Neural progenitor cell (in vitro differentiated cells): ENCODE results near the gene IL5. TPM values are rescaled to one million over a fixed set of nuclear protein-coding genes. Genes with fewer than 3 reads are reported as not detected.

Source experiments
- DNase-seq: peaks from one replicate; pipeline ENCODE4 v3.0.0-alpha.2; 2016; ENCODE audit warnings: low spot score
- H2AFZ ChIP-seq: fragments of 200-600 bp; sonication (generic); replicated peaks from 2 replicates; pipeline ENCODE4 v1.6.1; 2016; ENCODE audit warnings: antibody characterized with exemption
- H3F3A ChIP-seq: fragments of 200-600 bp; sonication (generic); 2 replicates; pipeline ENCODE4 v1.6.1; 2016; ENCODE audit warnings: antibody characterized with exemption, low read depth
- H3K27ac ChIP-seq: fragments of 200-600 bp; sonication (generic); 2 replicates; pipeline ENCODE4 v1.5.1; 2016; ENCODE audit warnings: mild to moderate bottlenecking
- H3K27me3 ChIP-seq: fragments of 200-600 bp; sonication (generic); 2 replicates; pipeline ENCODE4 v1.6.1; 2016; ENCODE audit warnings: mild to moderate bottlenecking, moderate library complexity
- H3K36me3 ChIP-seq: fragments of 200-600 bp; sonication (generic); 2 replicates; pipeline ENCODE4 v1.5.1; 2016
- H3K4me1 ChIP-seq: fragments of 200-600 bp; sonication (generic); 2 replicates; pipeline ENCODE4 v1.6.1; 2016; ENCODE audit warnings: mixed run types
- H3K4me2 ChIP-seq: fragments of 200-600 bp; sonication (generic); 2 replicates; pipeline ENCODE4 v1.6.1; 2016
- H3K4me3 ChIP-seq: fragments of 200-600 bp; sonication (generic); 2 replicates; pipeline ENCODE4 v1.5.1; 2016
- H3K79me2 ChIP-seq: fragments of 200-600 bp; sonication (generic); 2 replicates; pipeline ENCODE4 v1.6.1; 2016; ENCODE audit warnings: low read depth
- H3K9ac ChIP-seq: fragments of 200-600 bp; sonication (generic); 2 replicates; pipeline ENCODE4 v1.6.1; 2016
- H3K9me3 ChIP-seq: fragments of 200-600 bp; sonication (generic); 2 replicates; pipeline ENCODE4 v1.5.1; 2016; ENCODE audit warnings: low read depth
- H4K20me1 ChIP-seq: fragments of 200-600 bp; sonication (generic); 2 replicates; pipeline ENCODE4 v1.6.1; 2016; ENCODE audit warnings: low read depth
- H3K27ac Mint-ChIP-seq: 3 replicates; pipeline ENCODE4 v1.8.0; 2021; ENCODE audit warnings: mixed read lengths
- H3K27me3 Mint-ChIP-seq: 2 replicates; pipeline ENCODE4 v1.8.0; 2022; ENCODE audit warnings: low read depth, mild to moderate bottlenecking, inconsistent platforms, moderate library complexity, mixed read lengths; ENCODE audit not compliant: insufficient read depth
- H3K36me3 Mint-ChIP-seq: 3 replicates; pipeline ENCODE4 v1.8.0; 2021; ENCODE audit warnings: mixed read lengths
- H3K4me1 Mint-ChIP-seq: 3 replicates; pipeline ENCODE4 v1.8.0; 2021; ENCODE audit warnings: mixed read lengths
- H3K4me3 Mint-ChIP-seq: 3 replicates; pipeline ENCODE4 v1.8.0; 2021; ENCODE audit warnings: mild to moderate bottlenecking, moderate library complexity, mixed read lengths
- H3K9me3 Mint-ChIP-seq: 3 replicates; pipeline ENCODE4 v1.8.0; 2020; ENCODE audit warnings: mixed read lengths
- EZH2 ChIP-seq: fragments of 200-600 bp; sonication (generic); IDR thresholded peaks from 2 replicates; pipeline ENCODE4 v1.6.1; 2017; ENCODE audit warnings: antibody characterized with exemption, mild to moderate bottlenecking, moderate library complexity
- EZH2phosphoT487 ChIP-seq: fragments of 200-600 bp; sonication (generic); IDR thresholded peaks from 2 replicates; pipeline ENCODE4 v1.6.1; 2017; ENCODE audit warnings: antibody characterized with exemption
- total RNA-seq: library from RNA; depleted of rRNA; stranded (reverse); fragments of >200 nt; gene quantifications from 2 replicates; pipeline ENCODE4 v1.2.3, GENCODE V29; 2015; ENCODE audit warnings: low replicate concordance
- TF ChIP-seq, protein P1 (sequence below): fragments of 200-600 bp; sonication (generic); IDR thresholded peaks from 2 replicates; pipeline ENCODE4 v1.5.1; 2017; ENCODE audit warnings: antibody characterized with exemption, mild to moderate bottlenecking

Gene IL5
- total RNA-seq = not detected in 2 replicates

DNA sequence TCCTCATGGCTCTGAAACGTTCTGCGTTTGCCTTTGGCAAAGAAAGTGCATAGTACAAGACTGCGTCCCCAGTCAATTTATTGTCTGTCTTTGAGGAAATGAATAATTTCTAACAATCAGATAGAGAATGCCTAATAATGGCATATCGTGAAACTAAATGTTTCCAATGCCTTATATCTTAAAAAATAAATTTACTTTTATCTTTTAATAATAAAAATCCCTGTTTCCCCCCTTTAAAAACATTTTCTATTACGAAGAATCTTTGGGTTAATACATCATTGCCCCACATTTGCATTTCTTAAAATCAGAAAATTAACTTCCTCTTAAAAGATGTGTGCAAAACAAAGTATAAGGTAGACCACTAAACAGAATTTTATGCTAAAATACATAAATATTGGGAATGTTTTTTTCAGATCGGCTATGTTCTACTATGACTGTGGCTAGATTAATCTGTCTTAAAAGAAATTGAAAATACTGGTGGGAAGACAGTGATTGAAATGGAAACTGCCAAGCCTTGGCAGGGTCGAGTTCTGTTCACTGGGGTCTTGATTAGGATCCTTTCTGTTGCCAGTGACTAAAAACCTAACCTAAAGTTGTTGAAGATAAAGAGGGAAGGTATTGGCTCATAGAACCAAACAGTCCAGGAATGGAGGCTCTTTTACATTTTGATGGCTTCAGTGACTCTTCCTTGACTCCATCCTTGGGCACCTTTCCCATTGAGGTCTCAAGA lies at the start of gene IL5:
IL5 (minus strand) TSS at position 51 of the 730 bp plus-strand sequence; CDS start at position 7, 44 bp downstream.
- DNase-seq = no peak
- Histone ChIP-seq H3F3A (no peaks in the 10 kb centered on the region), H3K4me1 (no peaks in the 10 kb centered on the region), H3K4me3 (no peak within 1 kb of the TSS), H4K20me1 (no peaks in the 10 kb centered on the region), H3K4me2 (no peak within 1 kb of the TSS), H3K79me2 (no peaks in the 10 kb centered on the region), H3K27ac (no peak within 1 kb of the TSS), H3K9me3 (no peaks in the 10 kb centered on the region), H2AFZ (no peak within 1 kb of the TSS), H3K27me3 (peaks cover 5% of the 10 kb centered on the region), H3K36me3 (no peaks in the 10 kb centered on the region), H3K9ac (no peak within 1 kb of the TSS)
- H3K4me1 Mint-ChIP-seq = no peaks in the 10 kb centered on the region
- no peak within 1 kb of the TSS for H3K4me3 Mint-ChIP-seq
- H3K27ac Mint-ChIP-seq = no peak within 1 kb of the TSS
- TF ChIP-seq EZH2phosphoT487 = no peak
- TF ChIP-seq, protein P1, sequence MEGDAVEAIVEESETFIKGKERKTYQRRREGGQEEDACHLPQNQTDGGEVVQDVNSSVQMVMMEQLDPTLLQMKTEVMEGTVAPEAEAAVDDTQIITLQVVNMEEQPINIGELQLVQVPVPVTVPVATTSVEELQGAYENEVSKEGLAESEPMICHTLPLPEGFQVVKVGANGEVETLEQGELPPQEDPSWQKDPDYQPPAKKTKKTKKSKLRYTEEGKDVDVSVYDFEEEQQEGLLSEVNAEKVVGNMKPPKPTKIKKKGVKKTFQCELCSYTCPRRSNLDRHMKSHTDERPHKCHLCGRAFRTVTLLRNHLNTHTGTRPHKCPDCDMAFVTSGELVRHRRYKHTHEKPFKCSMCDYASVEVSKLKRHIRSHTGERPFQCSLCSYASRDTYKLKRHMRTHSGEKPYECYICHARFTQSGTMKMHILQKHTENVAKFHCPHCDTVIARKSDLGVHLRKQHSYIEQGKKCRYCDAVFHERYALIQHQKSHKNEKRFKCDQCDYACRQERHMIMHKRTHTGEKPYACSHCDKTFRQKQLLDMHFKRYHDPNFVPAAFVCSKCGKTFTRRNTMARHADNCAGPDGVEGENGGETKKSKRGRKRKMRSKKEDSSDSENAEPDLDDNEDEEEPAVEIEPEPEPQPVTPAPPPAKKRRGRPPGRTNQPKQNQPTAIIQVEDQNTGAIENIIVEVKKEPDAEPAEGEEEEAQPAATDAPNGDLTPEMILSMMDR = no peak
- no peak for TF ChIP-seq EZH2
- H3K27me3 Mint-ChIP-seq = peaks cover under 1% of the 10 kb centered on the region
- H3K36me3 Mint-ChIP-seq = no peaks in the 10 kb centered on the region
- H3K9me3 Mint-ChIP-seq = no peaks in the 10 kb centered on the region

DNA sequence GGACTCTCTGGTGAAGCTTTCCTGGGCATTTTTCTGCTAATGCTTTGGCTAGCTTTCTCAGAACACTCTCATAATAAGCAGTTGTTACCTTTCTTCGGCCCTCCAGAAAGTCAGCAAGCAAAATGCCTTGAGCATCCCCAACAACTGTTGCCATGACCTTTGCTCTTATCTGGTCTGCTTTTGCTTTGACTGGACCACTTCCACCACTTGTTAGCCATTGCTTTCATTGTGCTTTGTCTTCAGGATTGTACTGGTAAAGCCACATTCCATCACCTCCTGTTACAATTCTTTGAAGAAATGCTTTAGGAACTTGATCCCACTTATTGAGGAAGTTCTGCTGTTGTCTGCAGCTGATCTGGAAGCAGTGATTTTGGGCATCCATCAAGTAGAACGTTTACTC lies 49.2 kb upstream of the IL5 start:
- no peak overlapping the region for H3K4me3 ChIP-seq
- H3K27me3 Mint-ChIP-seq = no peaks in the 10 kb centered on the region
- H3K4me2 ChIP-seq = no peak overlapping the region
- TF ChIP-seq, protein P1 = no peak
- TF ChIP-seq EZH2 (no peak), EZH2phosphoT487 (no peak)
- no peaks in the 10 kb centered on the region for H4K20me1 ChIP-seq
- no peaks in the 10 kb centered on the region for H3K79me2 ChIP-seq
- H3K36me3 ChIP-seq = peaks cover 7% of the 10 kb centered on the region
- peak; percentile 2 for DNase-seq
- H3K36me3 Mint-ChIP-seq = peaks cover 2% of the 10 kb centered on the region
- no peak overlapping the region for H3K4me3 Mint-ChIP-seq
- H3K9me3 ChIP-seq = no peaks in the 10 kb centered on the region
- H3K4me1 Mint-ChIP-seq = no peaks in the 10 kb centered on the region
- H3K9ac ChIP-seq = no peak overlapping the region
- H3F3A ChIP-seq = no peaks in the 10 kb centered on the region
- H3K9me3 Mint-ChIP-seq = no peaks in the 10 kb centered on the region
- H3K27ac Mint-ChIP-seq = no peak overlapping the region
- no peaks in the 10 kb centered on the region for H3K4me1 ChIP-seq
- H2AFZ ChIP-seq = no peak overlapping the region
- no peaks in the 10 kb centered on the region for H3K27me3 ChIP-seq
- no peak overlapping the region for H3K27ac ChIP-seq

- no peak overlapping the region for H3K4me2 ChIP-seq
- no peak overlapping the region for H3K4me3 ChIP-seq
- no peaks in the 10 kb centered on the region for H3K4me1 ChIP-seq
- H3K27me3 Mint-ChIP-seq = no peaks in the 10 kb centered on the region
- H3K27me3 ChIP-seq = no peaks in the 10 kb centered on the region
- H4K20me1 ChIP-seq = no peaks in the 10 kb centered on the region
- TF ChIP-seq EZH2phosphoT487 (no peak), EZH2 (no peak)
- TF ChIP-seq, protein P1 = no peak
- H3K9ac ChIP-seq = no peak overlapping the region
- no peaks in the 10 kb centered on the region for H3F3A ChIP-seq
- H3K4me3 Mint-ChIP-seq = no peak overlapping the region
- H3K36me3 Mint-ChIP-seq = no peaks in the 10 kb centered on the region
- H3K27ac Mint-ChIP-seq = no peak overlapping the region
- H3K4me1 Mint-ChIP-seq = no peaks in the 10 kb centered on the region
- no peak for DNase-seq
- H3K79me2 ChIP-seq = no peaks in the 10 kb centered on the region
- H3K9me3 ChIP-seq = no peaks in the 10 kb centered on the region
- H3K27ac ChIP-seq = no peak overlapping the region
- H3K9me3 Mint-ChIP-seq = no peaks in the 10 kb centered on the region
- peaks cover 7% of the 10 kb centered on the region for H3K36me3 ChIP-seq
- no peak overlapping the region for H2AFZ ChIP-seq
Observed at GRCh38 chr5:132591145-132591544, 47.8 kb upstream of the IL5 start.
